HCT116 (cell line): ENCODE data around the gene NIPAL1. TPM values are rescaled to one million over a fixed set of nuclear protein-coding genes. Genes with fewer than 3 reads are reported as not detected.

ENCODE experiments used
- ATAC-seq: fragments of 200-7000 bp; cut with Tn5 transposase; 2 replicates; pipeline ENCODE4 v1.9.1; 2020; ENCODE audit warnings: mild to moderate bottlenecking, moderate library complexity
- BruUV-seq: library from RNA; stranded (reverse); fragments of 400-500 nt; replicated peaks from 2 replicates; lab custom pipeline; 2021; lab: Mats Ljungman, UMichigan
- CTCF ChIA-PET: fragments of 300-600 bp; sonication (Branson Sonifier 250); formaldehyde crosslinking; loops from one replicate; lab custom pipeline; 2021; ENCODE audit warnings: antibody characterized with exemption; lab: Charles Lee
- POLR2A ChIA-PET: fragments of 300-600, 350-600 bp; sonication (Branson Sonifier 250); formaldehyde crosslinking; loops from one replicate; lab custom pipeline; 2021; ENCODE audit warnings: antibody characterized with exemption; lab: Charles Lee
- RAD21 ChIA-PET, 2 experiments: fragments of 300-600 bp; sonication (Branson Sonifier 250); formaldehyde crosslinking; loops; one replicate each; lab custom pipeline; 2023; ENCODE audit warnings: low total read pairs in 2 of 2; ENCODE audit not compliant: uncharacterized antibody in 2 of 2, unreplicated experiment in 2 of 2, low non-redundant PET in 1 of 2; lab: Charles Lee
- DNase-seq: peaks from one replicate; pipeline ENCODE4 v3.0.0-alpha.2; 2010; ENCODE audit warnings: low read depth, low spot score
- H2AFZ ChIP-seq: fragments of 200-600 bp; shearing (Covaris generic), sonication (generic); 2 replicates; pipeline ENCODE4 v1.6.1; 2017; ENCODE audit warnings: low read depth, mixed run types, mixed read lengths, antibody characterized with exemption, low read length; ENCODE audit not compliant: poor library complexity, severe bottlenecking
- H3K27ac ChIP-seq: 2 replicates; pipeline ENCODE4 v1.5.1; 2012; ENCODE audit warnings: low read depth, low read length
- H3K27me3 ChIP-seq: fragments of 200-600 bp; sonication (generic); 2 replicates; pipeline ENCODE4 v1.6.1; 2016; ENCODE audit warnings: mixed run types, low read length, mixed read lengths; ENCODE audit not compliant: insufficient read depth
- H3K36me3 ChIP-seq, 2 experiments: fragments of 200-500 bp in 1 of 2; fragments of 200-600 bp in 1 of 2; sonication (Bioruptor generic) in 1 of 2; sonication (generic) in 1 of 2; 2 replicates each; pipeline versions ENCODE4 v1.5.1 to v1.6.1; 2014 to 2016; ENCODE audit warnings: low read length in 2 of 2, inconsistent platforms in 1 of 2, mixed read lengths in 1 of 2, mixed run types in 1 of 2; ENCODE audit not compliant: insufficient read depth in 2 of 2, control insufficient read depth in 1 of 2
- H3K4me1 ChIP-seq, 2 experiments: fragments of 200-600 bp in 1 of 2; sonication (generic) in 1 of 2; 2 replicates each; pipeline versions ENCODE4 v1.5.1 to v1.6.1; 2012 to 2017; ENCODE audit warnings: low read length in 2 of 2, inconsistent platforms in 1 of 2, mild to moderate bottlenecking in 1 of 2, mixed read lengths in 1 of 2, mixed run types in 1 of 2, moderate library complexity in 1 of 2; ENCODE audit not compliant: insufficient read depth in 2 of 2, control insufficient read depth in 1 of 2
- H3K4me2 ChIP-seq: fragments of 200-600 bp; sonication (generic); 2 replicates; pipeline ENCODE4 v1.6.1; 2017; ENCODE audit warnings: mixed run types, low read length, mixed read lengths
- H3K4me3 ChIP-seq, 2 experiments: fragments of 200-600 bp in 1 of 2; sonication (generic) in 1 of 2; replicated peaks in 1 of 2; 2 replicates each; pipeline ENCODE4 v1.5.1; 2011 to 2016; ENCODE audit warnings: low read length in 2 of 2, control low read depth in 1 of 2, low read depth in 1 of 2, mild to moderate bottlenecking in 1 of 2, mixed read lengths in 1 of 2, mixed run types in 1 of 2
- H3K79me2 ChIP-seq: fragments of 200-600 bp; sonication (generic); 2 replicates; pipeline ENCODE4 v1.6.1; 2017; ENCODE audit warnings: mild to moderate bottlenecking, mixed run types, low read length, moderate library complexity, mixed read lengths; ENCODE audit not compliant: insufficient read depth
- H3K9ac ChIP-seq: fragments of 200-600 bp; sonication (generic); 2 replicates; pipeline ENCODE4 v1.6.1; 2016; ENCODE audit warnings: low read length, mixed read lengths
- H3K9me2 ChIP-seq: fragments of 200-600 bp; sonication (generic), shearing (Covaris generic); 2 replicates; pipeline ENCODE4 v1.6.1; 2017; ENCODE audit warnings: mixed run types, mild to moderate bottlenecking, moderate library complexity; ENCODE audit not compliant: insufficient read depth
- H3K9me3 ChIP-seq, 2 experiments: fragments of 200-500 bp in 1 of 2; fragments of 200-600 bp in 1 of 2; sonication (Bioruptor generic) in 1 of 2; sonication (generic) in 1 of 2; 2 replicates each; pipeline ENCODE4 v1.6.1; 2014 to 2017; ENCODE audit warnings: low read length in 2 of 2, mixed read lengths in 2 of 2, inconsistent platforms in 1 of 2, low read depth in 1 of 2, mild to moderate bottlenecking in 1 of 2, mixed run types in 1 of 2, moderate library complexity in 1 of 2; ENCODE audit not compliant: control insufficient read depth in 1 of 2, insufficient read depth in 1 of 2
- H4K20me1 ChIP-seq: fragments of 200-600 bp; sonication (generic), shearing (Covaris generic); 2 replicates; pipeline ENCODE4 v1.6.1; 2017; ENCODE audit warnings: mixed run types, mild to moderate bottlenecking, moderate library complexity; ENCODE audit not compliant: insufficient read depth
- CBX3 ChIP-seq: IDR thresholded peaks from 2 replicates; pipeline ENCODE4 v1.6.1; 2012; ENCODE audit warnings: low read depth
- CEBPB ChIP-seq: IDR thresholded peaks from 2 replicates; pipeline ENCODE4 v1.6.1; 2012; ENCODE audit warnings: low read depth
- EZH2 ChIP-seq: fragments of 200-600 bp; sonication (generic); IDR thresholded peaks from 2 replicates; pipeline ENCODE4 v1.6.1; 2017; ENCODE audit warnings: antibody characterized with exemption, mixed run types
- EZH2phosphoT487 ChIP-seq: fragments of 200-600 bp; IDR thresholded peaks from 2 replicates; pipeline ENCODE4 v1.6.1; 2018; ENCODE audit warnings: antibody characterized with exemption, borderline replicate concordance
- FOSL1 ChIP-seq: IDR thresholded peaks from 2 replicates; pipeline ENCODE4 v1.6.1; 2012; ENCODE audit warnings: low read depth
- JUND ChIP-seq: IDR thresholded peaks from 2 replicates; pipeline ENCODE4 v1.6.1; 2012
- POLR2A ChIP-seq: IDR thresholded peaks from 2 replicates; pipeline ENCODE4 v1.7.0; 2011; ENCODE audit warnings: borderline replicate concordance; ENCODE audit not compliant: insufficient read depth, insufficient read length; ENCODE audit errors: extremely low read depth
- POLR2AphosphoS5 ChIP-seq: IDR thresholded peaks from 2 replicates; pipeline ENCODE4 v1.6.1; 2011; ENCODE audit warnings: mild to moderate bottlenecking, low read depth, low read length, moderate library complexity
- RAD21 ChIP-seq: IDR thresholded peaks from 2 replicates; pipeline ENCODE4 v1.6.1; 2012; ENCODE audit warnings: low read depth, mild to moderate bottlenecking
- SRF ChIP-seq: IDR thresholded peaks from 2 replicates; pipeline ENCODE4 v1.6.1; 2012; ENCODE audit warnings: low read depth
- ZFX ChIP-seq: fragments of 450-650 bp; IDR thresholded peaks from 2 replicates; pipeline ENCODE4 v1.6.1; 2017
- ZNF274 ChIP-seq: fragments of 200-500 bp; sonication (Bioruptor generic); IDR thresholded peaks from 2 replicates; pipeline ENCODE4 v1.6.1; 2014; ENCODE audit warnings: mild to moderate bottlenecking, low read depth, low read length, inconsistent platforms
- intact Hi-C: fragments of 100-400 bp; cut with micrococcal nuclease; formaldehyde crosslinking; loops from 2 replicates; pipeline ENCODE4 v1.10.0; 2022
- total RNA-seq: library from RNA; stranded (reverse); gene quantifications from one replicate; pipeline ENCODE4 v1.2.1, GENCODE V29; 2021; ENCODE audit not compliant: unreplicated experiment
- TF ChIP-seq, protein P1 (sequence below), 3 experiments: fragments of 200-600 bp in 1 of 3; sonication (generic) in 1 of 3; IDR thresholded peaks in 2 of 3; conservative IDR thresholded peaks in 1 of 3; 2 replicates each; pipeline ENCODE4 v1.5.1; 2012 to 2017; ENCODE audit warnings: low read depth in 2 of 3, low read length in 2 of 3, antibody characterized with exemption in 1 of 3, borderline replicate concordance in 1 of 3, control low read depth in 1 of 3, mild to moderate bottlenecking in 1 of 3, mixed read lengths in 1 of 3, mixed run types in 1 of 3, moderate library complexity in 1 of 3; ENCODE audit not compliant: insufficient read depth in 1 of 3
- TF ChIP-seq, protein P2 (sequence below): IDR thresholded peaks from 2 replicates; pipeline ENCODE4 v1.6.1; 2012
- TF ChIP-seq, protein P3 (sequence below): IDR thresholded peaks from 2 replicates; pipeline ENCODE4 v1.6.1; 2012; ENCODE audit warnings: low read depth

NIPAL1 gene
- total RNA-seq, 1 experiment from 2014 or later = 7.0 TPM

DNA sequence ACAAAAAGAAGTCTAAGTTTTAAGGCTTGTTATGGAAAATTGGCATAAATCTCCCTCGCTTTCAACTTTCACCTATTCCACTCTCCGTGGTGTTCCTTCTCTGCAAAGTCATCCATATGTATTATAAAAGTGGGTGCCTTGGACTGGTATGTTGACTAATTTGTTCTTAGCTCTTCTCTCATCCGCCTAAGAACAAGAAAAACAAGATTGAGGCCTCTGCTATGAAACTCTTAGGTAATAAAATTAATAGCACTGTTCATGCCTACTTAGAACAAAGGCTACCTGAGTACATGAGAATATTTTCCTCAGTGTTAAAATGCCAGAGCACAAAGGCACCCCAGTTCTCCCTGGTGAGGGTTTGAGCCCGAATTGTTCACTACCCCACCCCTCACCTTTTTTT is 1.4 kb upstream of the NIPAL1 start:
- Histone ChIP-seq H4K20me1 (no peaks in the 10 kb centered on the region), H3K27me3 (no peaks in the 10 kb centered on the region), H3K4me3 (no peak overlapping the region), H3K9ac (no peak overlapping the region), H3K27ac (no peak overlapping the region), H3K4me1 (peaks cover 6 to 11% of the 10 kb centered on the region in 2 experiments; a peak in 2 of 4 replicates), H2AFZ (no peak overlapping the region)
- no peak for DNase-seq
- ChIA-PET POLR2A (no interaction called here), CTCF (no interaction called here), RAD21 (no interaction called here)
- intact Hi-C loops = loop anchor here (5.0 kb wide), 1 partner anchor 72 kb away; no protein-coding TSS in a partner anchor
- ATAC-seq = no peak
- no TSS peak for BruUV-seq
- TF ChIP-seq EZH2phosphoT487 (no peak), POLR2A (no peak), CEBPB (no peak)
- TF ChIP-seq, protein P1, sequence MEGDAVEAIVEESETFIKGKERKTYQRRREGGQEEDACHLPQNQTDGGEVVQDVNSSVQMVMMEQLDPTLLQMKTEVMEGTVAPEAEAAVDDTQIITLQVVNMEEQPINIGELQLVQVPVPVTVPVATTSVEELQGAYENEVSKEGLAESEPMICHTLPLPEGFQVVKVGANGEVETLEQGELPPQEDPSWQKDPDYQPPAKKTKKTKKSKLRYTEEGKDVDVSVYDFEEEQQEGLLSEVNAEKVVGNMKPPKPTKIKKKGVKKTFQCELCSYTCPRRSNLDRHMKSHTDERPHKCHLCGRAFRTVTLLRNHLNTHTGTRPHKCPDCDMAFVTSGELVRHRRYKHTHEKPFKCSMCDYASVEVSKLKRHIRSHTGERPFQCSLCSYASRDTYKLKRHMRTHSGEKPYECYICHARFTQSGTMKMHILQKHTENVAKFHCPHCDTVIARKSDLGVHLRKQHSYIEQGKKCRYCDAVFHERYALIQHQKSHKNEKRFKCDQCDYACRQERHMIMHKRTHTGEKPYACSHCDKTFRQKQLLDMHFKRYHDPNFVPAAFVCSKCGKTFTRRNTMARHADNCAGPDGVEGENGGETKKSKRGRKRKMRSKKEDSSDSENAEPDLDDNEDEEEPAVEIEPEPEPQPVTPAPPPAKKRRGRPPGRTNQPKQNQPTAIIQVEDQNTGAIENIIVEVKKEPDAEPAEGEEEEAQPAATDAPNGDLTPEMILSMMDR (IDR thresholded peaks at IDR 0.05 in 2 of 3, conservative IDR thresholded peaks at IDR 0.05 in 1 of 3; ENCODE audit: borderline replicate concordance in 1 of 3, insufficient read depth in 1 of 3, low read depth in 2 of 3, low read length in 2 of 3) = no peak
- TF ChIP-seq, all 23 proteins: peak for 0
- H3K4me2 ChIP-seq = peak overlapping the region; percentile 90
- H3K9me2 ChIP-seq = no peaks in the 10 kb centered on the region
- H3K36me3 ChIP-seq = no peaks in the 10 kb centered on the region
- H3K9me3 ChIP-seq = no peaks in the 10 kb centered on the region; a peak in 1 of 4 replicates
- H3K79me2 ChIP-seq = peaks cover 8% of the 10 kb centered on the region; the same call in 1 of the 2 replicates

DNA sequence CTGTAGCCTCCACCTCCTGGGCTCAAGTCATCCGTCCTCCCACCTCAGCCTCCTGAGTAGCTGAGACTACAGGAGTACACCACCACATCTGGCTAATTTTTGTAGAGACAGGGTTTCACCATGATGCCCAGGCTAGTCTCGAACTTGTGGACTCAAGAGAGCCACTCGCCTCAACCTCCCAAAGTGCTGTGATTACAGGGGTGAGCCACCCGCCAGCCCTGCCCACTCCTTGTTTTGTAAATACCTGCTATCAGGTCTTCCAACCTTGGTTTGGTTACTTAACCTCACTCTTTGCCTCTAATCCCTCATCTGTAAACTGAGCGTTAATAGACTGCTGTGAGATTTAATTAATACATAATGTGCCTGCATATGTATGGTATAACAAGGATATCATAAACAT is 894 bp upstream of the NIPAL1 start:
- ChIA-PET CTCF (no interaction called here), RAD21 (no interaction called here), POLR2A (interaction anchor here (0.6 kb wide), 1 partner anchor 57 kb away, joined by 4 read pairs; no protein-coding TSS in a partner anchor)
- Histone ChIP-seq H4K20me1 (no peaks in the 10 kb centered on the region), H2AFZ (no peak overlapping the region), H3K4me2 (peak overlapping the region; percentile 90), H3K27ac (peak overlapping the region; percentile 63; the same call in 1 of the 2 replicates), H3K36me3 (no peaks in the 10 kb centered on the region), H3K79me2 (peaks cover 8% of the 10 kb centered on the region; the same call in 1 of the 2 replicates), H3K9ac (peak overlapping the region; percentile 87), H3K27me3 (no peaks in the 10 kb centered on the region), H3K4me1 (peaks cover 6 to 11% of the 10 kb centered on the region in 2 experiments; a peak in 2 of 4 replicates), H3K9me2 (no peaks in the 10 kb centered on the region), H3K9me3 (no peaks in the 10 kb centered on the region; a peak in 1 of 4 replicates), H3K4me3 (peak overlapping the region; percentile 70 to 73)
- TF ChIP-seq JUND (no peak), RAD21 (no peak), ZFX (no peak), ZNF274 (no peak), EZH2 (no peak), SRF (no peak), FOSL1 (no peak), CBX3 (no peak), POLR2AphosphoS5 (no peak)
- TF ChIP-seq, protein P2, sequence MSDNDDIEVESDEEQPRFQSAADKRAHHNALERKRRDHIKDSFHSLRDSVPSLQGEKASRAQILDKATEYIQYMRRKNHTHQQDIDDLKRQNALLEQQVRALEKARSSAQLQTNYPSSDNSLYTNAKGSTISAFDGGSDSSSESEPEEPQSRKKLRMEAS = no peak
- TF ChIP-seq, protein P3, sequence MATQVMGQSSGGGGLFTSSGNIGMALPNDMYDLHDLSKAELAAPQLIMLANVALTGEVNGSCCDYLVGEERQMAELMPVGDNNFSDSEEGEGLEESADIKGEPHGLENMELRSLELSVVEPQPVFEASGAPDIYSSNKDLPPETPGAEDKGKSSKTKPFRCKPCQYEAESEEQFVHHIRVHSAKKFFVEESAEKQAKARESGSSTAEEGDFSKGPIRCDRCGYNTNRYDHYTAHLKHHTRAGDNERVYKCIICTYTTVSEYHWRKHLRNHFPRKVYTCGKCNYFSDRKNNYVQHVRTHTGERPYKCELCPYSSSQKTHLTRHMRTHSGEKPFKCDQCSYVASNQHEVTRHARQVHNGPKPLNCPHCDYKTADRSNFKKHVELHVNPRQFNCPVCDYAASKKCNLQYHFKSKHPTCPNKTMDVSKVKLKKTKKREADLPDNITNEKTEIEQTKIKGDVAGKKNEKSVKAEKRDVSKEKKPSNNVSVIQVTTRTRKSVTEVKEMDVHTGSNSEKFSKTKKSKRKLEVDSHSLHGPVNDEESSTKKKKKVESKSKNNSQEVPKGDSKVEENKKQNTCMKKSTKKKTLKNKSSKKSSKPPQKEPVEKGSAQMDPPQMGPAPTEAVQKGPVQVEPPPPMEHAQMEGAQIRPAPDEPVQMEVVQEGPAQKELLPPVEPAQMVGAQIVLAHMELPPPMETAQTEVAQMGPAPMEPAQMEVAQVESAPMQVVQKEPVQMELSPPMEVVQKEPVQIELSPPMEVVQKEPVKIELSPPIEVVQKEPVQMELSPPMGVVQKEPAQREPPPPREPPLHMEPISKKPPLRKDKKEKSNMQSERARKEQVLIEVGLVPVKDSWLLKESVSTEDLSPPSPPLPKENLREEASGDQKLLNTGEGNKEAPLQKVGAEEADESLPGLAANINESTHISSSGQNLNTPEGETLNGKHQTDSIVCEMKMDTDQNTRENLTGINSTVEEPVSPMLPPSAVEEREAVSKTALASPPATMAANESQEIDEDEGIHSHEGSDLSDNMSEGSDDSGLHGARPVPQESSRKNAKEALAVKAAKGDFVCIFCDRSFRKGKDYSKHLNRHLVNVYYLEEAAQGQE = no peak
- ATAC-seq (no peak), DNase-seq (no peak)
- intact Hi-C loops = loop anchor here (5.0 kb wide), 1 partner anchor 72 kb away; no protein-coding TSS in a partner anchor
- no TSS peak for BruUV-seq
